Neural progenitor cell (in vitro differentiated cells): ENCODE measurements around the gene BGN. TPM values are rescaled to one million over a fixed set of nuclear protein-coding genes. Genes with fewer than 3 reads are reported as not detected.

Source experiments
- DNase-seq: peaks from one replicate; pipeline ENCODE4 v3.0.0-alpha.2; 2016; ENCODE audit warnings: low spot score
- H2AFZ ChIP-seq: fragments of 200-600 bp; sonication (generic); replicated peaks from 2 replicates; pipeline ENCODE4 v1.6.1; 2016; ENCODE audit warnings: antibody characterized with exemption
- H3F3A ChIP-seq: fragments of 200-600 bp; sonication (generic); 2 replicates; pipeline ENCODE4 v1.6.1; 2016; ENCODE audit warnings: antibody characterized with exemption, low read depth
- H3K27ac ChIP-seq: fragments of 200-600 bp; sonication (generic); 2 replicates; pipeline ENCODE4 v1.5.1; 2016; ENCODE audit warnings: mild to moderate bottlenecking
- H3K27me3 ChIP-seq: fragments of 200-600 bp; sonication (generic); 2 replicates; pipeline ENCODE4 v1.6.1; 2016; ENCODE audit warnings: mild to moderate bottlenecking, moderate library complexity
- H3K36me3 ChIP-seq: fragments of 200-600 bp; sonication (generic); 2 replicates; pipeline ENCODE4 v1.5.1; 2016
- H3K4me1 ChIP-seq: fragments of 200-600 bp; sonication (generic); 2 replicates; pipeline ENCODE4 v1.6.1; 2016; ENCODE audit warnings: mixed run types
- H3K4me2 ChIP-seq: fragments of 200-600 bp; sonication (generic); 2 replicates; pipeline ENCODE4 v1.6.1; 2016
- H3K4me3 ChIP-seq: fragments of 200-600 bp; sonication (generic); 2 replicates; pipeline ENCODE4 v1.5.1; 2016
- H3K79me2 ChIP-seq: fragments of 200-600 bp; sonication (generic); 2 replicates; pipeline ENCODE4 v1.6.1; 2016; ENCODE audit warnings: low read depth
- H3K9ac ChIP-seq: fragments of 200-600 bp; sonication (generic); 2 replicates; pipeline ENCODE4 v1.6.1; 2016
- H3K9me3 ChIP-seq: fragments of 200-600 bp; sonication (generic); 2 replicates; pipeline ENCODE4 v1.5.1; 2016; ENCODE audit warnings: low read depth
- H4K20me1 ChIP-seq: fragments of 200-600 bp; sonication (generic); 2 replicates; pipeline ENCODE4 v1.6.1; 2016; ENCODE audit warnings: low read depth
- H3K27ac Mint-ChIP-seq: 3 replicates; pipeline ENCODE4 v1.8.0; 2021; ENCODE audit warnings: mixed read lengths
- H3K27me3 Mint-ChIP-seq: 2 replicates; pipeline ENCODE4 v1.8.0; 2022; ENCODE audit warnings: low read depth, mild to moderate bottlenecking, inconsistent platforms, moderate library complexity, mixed read lengths; ENCODE audit not compliant: insufficient read depth
- H3K36me3 Mint-ChIP-seq: 3 replicates; pipeline ENCODE4 v1.8.0; 2021; ENCODE audit warnings: mixed read lengths
- H3K4me1 Mint-ChIP-seq: 3 replicates; pipeline ENCODE4 v1.8.0; 2021; ENCODE audit warnings: mixed read lengths
- H3K4me3 Mint-ChIP-seq: 3 replicates; pipeline ENCODE4 v1.8.0; 2021; ENCODE audit warnings: mild to moderate bottlenecking, moderate library complexity, mixed read lengths
- H3K9me3 Mint-ChIP-seq: 3 replicates; pipeline ENCODE4 v1.8.0; 2020; ENCODE audit warnings: mixed read lengths
- CTCF ChIP-seq: fragments of 200-600 bp; sonication (generic); IDR thresholded peaks from 2 replicates; pipeline ENCODE4 v1.5.1; 2017; ENCODE audit warnings: antibody characterized with exemption, mild to moderate bottlenecking
- EZH2 ChIP-seq: fragments of 200-600 bp; sonication (generic); IDR thresholded peaks from 2 replicates; pipeline ENCODE4 v1.6.1; 2017; ENCODE audit warnings: antibody characterized with exemption, mild to moderate bottlenecking, moderate library complexity
- EZH2phosphoT487 ChIP-seq: fragments of 200-600 bp; sonication (generic); IDR thresholded peaks from 2 replicates; pipeline ENCODE4 v1.6.1; 2017; ENCODE audit warnings: antibody characterized with exemption
- total RNA-seq: library from RNA; depleted of rRNA; stranded (reverse); fragments of >200 nt; gene quantifications from 2 replicates; pipeline ENCODE4 v1.2.3, GENCODE V29; 2015; ENCODE audit warnings: low replicate concordance

BGN gene
- total RNA-seq, 1 donor from 2014 or later, result not detected

- no peak overlapping the region for H2AFZ ChIP-seq
- H3K4me3 ChIP-seq, result no peak overlapping the region
- peaks cover 22% of the 10 kb centered on the region for H3K27me3 ChIP-seq
- no peaks in the 10 kb centered on the region for H3K36me3 Mint-ChIP-seq
- no peaks in the 10 kb centered on the region for H3K79me2 ChIP-seq
- H4K20me1 ChIP-seq, result peaks cover 7% of the 10 kb centered on the region
- no peaks in the 10 kb centered on the region for H3K4me1 ChIP-seq
- no peak overlapping the region for H3K27ac Mint-ChIP-seq
- H3K4me1 Mint-ChIP-seq, result no peaks in the 10 kb centered on the region
- TF ChIP-seq CTCF, result no peak
- TF ChIP-seq EZH2phosphoT487, result no peak
- no peak for TF ChIP-seq EZH2
- no peak for DNase-seq
- peaks cover 29% of the 10 kb centered on the region for H3K9me3 Mint-ChIP-seq
- H3F3A ChIP-seq, result no peaks in the 10 kb centered on the region
- H3K4me3 Mint-ChIP-seq, result no peak overlapping the region
- no peak overlapping the region for H3K4me2 ChIP-seq
- no peak overlapping the region for H3K9ac ChIP-seq
- no peak overlapping the region for H3K27ac ChIP-seq
- H3K36me3 ChIP-seq, result no peaks in the 10 kb centered on the region
- no peaks in the 10 kb centered on the region for H3K9me3 ChIP-seq
- H3K27me3 Mint-ChIP-seq, result peaks cover 9% of the 10 kb centered on the region
These were observed 20.5 kb upstream of the BGN start for GRCh38 chrX:153474266-153474665.

- Mint-ChIP-seq H3K4me1 (no peaks in the 10 kb centered on the region), H3K27ac (no peak overlapping the region), H3K9me3 (peaks cover 29% of the 10 kb centered on the region), H3K4me3 (no peak overlapping the region), H3K27me3 (peaks cover 7% of the 10 kb centered on the region), H3K36me3 (no peaks in the 10 kb centered on the region)
- no peak for TF ChIP-seq CTCF
- TF ChIP-seq EZH2phosphoT487, result no peak
- no peak for TF ChIP-seq EZH2
- H3K27me3 ChIP-seq, result peaks cover 22% of the 10 kb centered on the region
- H3K79me2 ChIP-seq, result no peaks in the 10 kb centered on the region
- H3K36me3 ChIP-seq, result no peaks in the 10 kb centered on the region
- no peak overlapping the region for H3K9ac ChIP-seq
- H3K4me3 ChIP-seq, result no peak overlapping the region
- no peaks in the 10 kb centered on the region for H3K4me1 ChIP-seq
- H3K9me3 ChIP-seq, result no peaks in the 10 kb centered on the region
- peaks cover 4% of the 10 kb centered on the region for H4K20me1 ChIP-seq
- no peak overlapping the region for H3K27ac ChIP-seq
- peak; percentile 68 for DNase-seq
- peak overlapping the region; percentile 50 for H2AFZ ChIP-seq
- no peaks in the 10 kb centered on the region for H3F3A ChIP-seq
- H3K4me2 ChIP-seq, result no peak overlapping the region
These were observed 20.1 kb upstream of the BGN start for GRCh38 chrX:153474718-153475117.

DNA sequence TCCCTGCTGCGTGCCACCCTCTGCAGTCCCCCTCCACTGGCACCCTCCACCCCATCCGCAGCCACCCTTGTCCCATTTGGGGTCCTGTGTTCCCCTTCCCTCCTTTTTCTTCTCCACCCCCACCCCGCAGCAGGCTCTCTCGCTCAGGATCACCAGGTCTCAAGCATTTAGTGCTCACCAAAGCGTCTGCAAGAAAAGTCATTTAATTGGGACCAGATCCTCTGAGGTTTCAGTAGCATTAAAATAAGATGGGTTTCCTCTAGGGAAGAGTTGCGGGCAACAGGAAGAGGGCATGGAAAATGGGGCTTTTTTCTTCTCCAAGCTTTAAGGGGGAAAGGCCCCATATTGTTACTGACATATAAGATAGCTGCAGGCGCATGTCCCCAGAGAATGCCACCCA lies 19.5 kb upstream of the BGN start:
- no peak overlapping the region for H3K4me3 ChIP-seq
- no peak overlapping the region for H3K27ac ChIP-seq
- Mint-ChIP-seq H3K36me3 (no peaks in the 10 kb centered on the region), H3K4me3 (peak overlapping the region; percentile 10), H3K4me1 (no peaks in the 10 kb centered on the region), H3K9me3 (peaks cover 29% of the 10 kb centered on the region), H3K27me3 (peaks cover 7% of the 10 kb centered on the region), H3K27ac (no peak overlapping the region)
- H3K27me3 ChIP-seq, result peaks cover 22% of the 10 kb centered on the region
- no peaks in the 10 kb centered on the region for H3F3A ChIP-seq
- no peaks in the 10 kb centered on the region for H4K20me1 ChIP-seq
- H3K79me2 ChIP-seq, result no peaks in the 10 kb centered on the region
- TF ChIP-seq CTCF, result no peak
- TF ChIP-seq EZH2, result no peak
- TF ChIP-seq EZH2phosphoT487, result no peak
- no peaks in the 10 kb centered on the region for H3K4me1 ChIP-seq
- H3K4me2 ChIP-seq, result no peak overlapping the region
- no peaks in the 10 kb centered on the region for H3K36me3 ChIP-seq
- no peak overlapping the region for H2AFZ ChIP-seq
- DNase-seq, result no peak
- H3K9ac ChIP-seq, result no peak overlapping the region
- no peaks in the 10 kb centered on the region for H3K9me3 ChIP-seq
